GM10248 (cell line): ENCODE results near the gene CD300LD.

Experiments
- CTCF ChIA-PET: fragments of 300-600 bp; sonication (Branson Sonifier 250); formaldehyde crosslinking; extraction: SDS; loops from one replicate; lab custom pipeline; 2021; ENCODE audit warnings: antibody characterized with exemption; lab: Yijun Ruan, JAX
- POLR2A ChIA-PET: fragments of 350-650 bp; sonication (Branson Sonifier 250); formaldehyde crosslinking; extraction: SDS; loops from one replicate; lab custom pipeline; 2020; ENCODE audit warnings: antibody characterized with exemption; lab: Yijun Ruan, JAX
- DNase-seq: peaks from one replicate; pipeline ENCODE4 v3.0.0; 2012; ENCODE audit errors: extremely low spot score
- CTCF ChIP-seq: IDR thresholded peaks from 2 replicates; pipeline ENCODE4 v1.5.1; 2012; ENCODE audit warnings: mild to moderate bottlenecking, low read depth; ENCODE audit errors: extremely low read depth, missing control alignments, control extremely low read depth

CD300LD gene

GRCh38 chr17:74544991-74545842, 46.9 kb downstream of the CD300LD start:
- TF ChIP-seq CTCF: no peak
- no peak for DNase-seq
- POLR2A ChIA-PET: interaction anchor here (0.7 kb wide), 1 partner anchor 15 kb away, joined by 3 read pairs; no protein-coding TSS in a partner anchor
- CTCF ChIA-PET: interaction anchor here (0.8 to 1.2 kb wide), 4 partner anchors 13 to 166 kb away, joined by 3 to 4 read pairs (median 4); no protein-coding TSS in a partner anchor

- ChIA-PET CTCF (interaction anchor here (1.1 kb wide), 1 partner anchor 114 kb away, joined by 3 read pairs; no protein-coding TSS in a partner anchor), POLR2A (no interaction called here)
- TF ChIP-seq CTCF: no peak
- DNase-seq: no peak
These were observed 48.0 kb downstream of the CD300LD start for GRCh38 chr17:74543891-74544760.

GRCh38 chr17:74543406-74543805, 48.7 kb downstream of the CD300LD start:
- TF ChIP-seq CTCF: no peak
- POLR2A ChIA-PET: no interaction called here
- no peak for DNase-seq
- CTCF ChIA-PET: interaction anchor here (1.1 kb wide), 1 partner anchor 115 kb away, joined by 3 read pairs; no protein-coding TSS in a partner anchor

DNA sequence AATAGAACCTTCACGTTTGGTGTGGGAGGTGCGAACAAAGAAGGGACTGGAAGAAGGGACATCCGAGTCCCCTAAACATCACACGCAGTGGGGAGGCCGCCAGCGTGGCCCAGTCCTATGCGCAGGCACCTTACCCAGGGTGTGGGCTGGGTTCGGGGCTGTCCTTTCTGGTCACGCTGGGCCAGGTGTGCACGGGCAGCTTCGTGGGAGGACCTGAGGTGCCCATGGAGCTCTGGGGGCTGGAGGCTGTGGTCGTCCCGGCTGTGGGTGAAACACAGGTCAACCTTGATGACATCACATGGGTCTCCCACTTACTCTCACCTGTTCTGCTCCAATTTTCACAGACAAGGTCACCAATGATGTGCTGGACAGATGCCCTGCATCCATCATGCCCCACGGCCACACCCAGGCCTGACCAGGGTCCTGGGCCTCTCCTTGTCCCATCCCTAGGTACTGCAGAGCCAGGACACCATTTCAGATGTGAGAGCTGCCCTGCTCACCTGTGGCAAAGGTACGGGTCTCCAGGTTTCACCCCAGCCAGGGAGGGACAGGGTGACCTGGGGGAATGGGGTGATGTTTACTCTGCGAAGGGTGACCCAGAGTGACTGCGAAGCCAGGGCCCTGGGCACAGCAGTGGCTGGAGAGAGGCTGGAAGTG, 49.2 kb downstream of the CD300LD start:
- CTCF ChIA-PET: interaction anchor here (1.1 kb wide), 1 partner anchor 115 kb away, joined by 3 read pairs; no protein-coding TSS in a partner anchor
- TF ChIP-seq CTCF: no peak
- POLR2A ChIA-PET: no interaction called here
- no peak for DNase-seq

- CTCF ChIA-PET: no interaction called here
- no peak for DNase-seq
- POLR2A ChIA-PET: no interaction called here
These were observed 49.9 kb downstream of the CD300LD start for GRCh38 chr17:74542166-74542565.

More at GRCh38 chr17:74542166-74542565, 49.9 kb downstream of the CD300LD start:
- no peak for TF ChIP-seq CTCF
